ENCODE measurements around the gene PRKCA.

PRKCA gene

DNA sequence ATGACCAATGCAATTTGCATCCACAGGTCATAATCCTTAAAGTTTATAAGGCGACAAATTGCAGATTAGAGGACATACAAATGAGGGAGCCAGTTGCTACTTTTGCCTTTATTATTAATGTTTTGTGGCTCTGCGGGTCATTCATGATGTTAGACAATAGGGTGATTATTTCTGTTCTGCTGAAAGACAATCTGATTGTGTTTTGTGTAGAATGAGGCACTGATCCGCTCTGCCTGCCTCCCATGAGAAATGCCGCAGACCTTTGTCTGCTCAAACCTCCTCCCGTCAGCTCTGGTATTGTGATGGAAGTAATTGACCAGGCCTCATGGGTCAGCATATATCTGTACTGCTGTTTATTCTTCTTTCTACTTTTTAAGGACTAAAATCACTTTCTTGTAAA lies 224.9 kb downstream of the PRKCA start:
- no peak for TF ChIP-seq MYC (IDR thresholded peaks at IDR 0.05; ENCODE audit: low read depth, low read length)
- no peak for DNase-seq (ENCODE audit: low read depth)
- no peak overlapping the region for H3K4me3 ChIP-seq (ENCODE audit: low read depth, low read length)

GRCh38 chr17:66531851-66532295 lies 229.5 kb downstream of the PRKCA start:
- DNase-seq (ENCODE audit: low read depth): no peak
- TF ChIP-seq MYC (IDR thresholded peaks at IDR 0.05; ENCODE audit: low read depth, low read length) (no peak), POLR2A (IDR thresholded peaks at IDR 0.05; ENCODE audit: extremely low read depth, insufficient read length) (no peak), MAX (IDR thresholded peaks at IDR 0.05; ENCODE audit: low read depth, low read length) (no peak)
- TF ChIP-seq, protein P1, sequence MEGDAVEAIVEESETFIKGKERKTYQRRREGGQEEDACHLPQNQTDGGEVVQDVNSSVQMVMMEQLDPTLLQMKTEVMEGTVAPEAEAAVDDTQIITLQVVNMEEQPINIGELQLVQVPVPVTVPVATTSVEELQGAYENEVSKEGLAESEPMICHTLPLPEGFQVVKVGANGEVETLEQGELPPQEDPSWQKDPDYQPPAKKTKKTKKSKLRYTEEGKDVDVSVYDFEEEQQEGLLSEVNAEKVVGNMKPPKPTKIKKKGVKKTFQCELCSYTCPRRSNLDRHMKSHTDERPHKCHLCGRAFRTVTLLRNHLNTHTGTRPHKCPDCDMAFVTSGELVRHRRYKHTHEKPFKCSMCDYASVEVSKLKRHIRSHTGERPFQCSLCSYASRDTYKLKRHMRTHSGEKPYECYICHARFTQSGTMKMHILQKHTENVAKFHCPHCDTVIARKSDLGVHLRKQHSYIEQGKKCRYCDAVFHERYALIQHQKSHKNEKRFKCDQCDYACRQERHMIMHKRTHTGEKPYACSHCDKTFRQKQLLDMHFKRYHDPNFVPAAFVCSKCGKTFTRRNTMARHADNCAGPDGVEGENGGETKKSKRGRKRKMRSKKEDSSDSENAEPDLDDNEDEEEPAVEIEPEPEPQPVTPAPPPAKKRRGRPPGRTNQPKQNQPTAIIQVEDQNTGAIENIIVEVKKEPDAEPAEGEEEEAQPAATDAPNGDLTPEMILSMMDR (IDR thresholded peaks at IDR 0.05; ENCODE audit: low read depth, low read length): no peak
- no peak overlapping the region for H3K4me3 ChIP-seq (ENCODE audit: low read depth, low read length)

GRCh38 chr17:66533572-66533971 lies 231.2 kb downstream of the PRKCA start:
- no peak overlapping the region for H3K4me3 ChIP-seq (ENCODE audit: low read depth, low read length)
- TF ChIP-seq MAX (IDR thresholded peaks at IDR 0.05; ENCODE audit: low read depth, low read length) (no peak), MYC (IDR thresholded peaks at IDR 0.05; ENCODE audit: low read depth, low read length) (no peak), POLR2A (IDR thresholded peaks at IDR 0.05; ENCODE audit: extremely low read depth, insufficient read length) (no peak)
- TF ChIP-seq, protein P1 (IDR thresholded peaks at IDR 0.05; ENCODE audit: low read depth, low read length): no peak
- peak; percentile 56 for DNase-seq (ENCODE audit: low read depth)

DNA sequence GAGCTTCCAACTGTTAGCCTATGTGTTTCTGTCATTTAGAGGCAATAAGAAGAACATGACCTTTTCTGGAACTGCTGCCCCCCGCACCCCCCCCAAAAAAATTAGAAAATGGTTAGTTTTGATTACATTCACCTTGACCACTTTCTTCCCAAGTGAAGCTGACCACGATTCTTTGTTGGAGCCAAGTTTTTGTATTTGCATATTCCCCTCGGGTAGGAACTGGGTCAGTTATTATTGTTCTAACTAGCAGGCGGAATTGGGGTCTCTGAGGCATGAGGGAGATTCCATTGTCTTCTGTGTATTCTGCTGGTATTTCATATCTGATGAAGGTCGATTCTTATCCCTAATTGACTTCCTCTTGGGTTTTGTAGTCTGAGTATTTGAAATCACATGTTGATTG lies 231.6 kb downstream of the PRKCA start:
- TF ChIP-seq, protein P1 (IDR thresholded peaks at IDR 0.05; ENCODE audit: low read depth, low read length): no peak
- TF ChIP-seq MYC (IDR thresholded peaks at IDR 0.05; ENCODE audit: low read depth, low read length) (no peak), POLR2A (IDR thresholded peaks at IDR 0.05; ENCODE audit: extremely low read depth, insufficient read length) (no peak), MAX (IDR thresholded peaks at IDR 0.05; ENCODE audit: low read depth, low read length) (no peak)
- no peak for DNase-seq (ENCODE audit: low read depth)
- H3K4me3 ChIP-seq (ENCODE audit: low read depth, low read length): no peak overlapping the region

DNA sequence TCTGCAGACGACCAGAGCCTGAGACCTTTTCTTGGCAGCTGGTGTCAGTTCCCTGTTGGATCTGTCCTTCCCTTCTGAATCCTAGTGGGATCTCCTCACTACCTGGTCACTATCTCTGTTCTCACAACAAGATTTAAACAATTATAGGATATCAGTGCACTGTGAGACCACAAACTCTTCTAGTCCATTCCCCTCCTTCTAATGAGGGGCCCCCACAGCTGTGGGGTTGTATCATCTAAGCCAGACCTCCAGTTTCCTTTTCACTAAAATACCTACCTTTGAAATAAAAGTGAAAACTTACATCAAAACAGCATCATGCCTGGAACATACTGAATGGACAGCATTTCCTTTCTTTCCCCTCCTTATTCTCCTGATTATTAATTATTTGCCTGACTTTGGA lies 233.2 kb downstream of the PRKCA start:
- TF ChIP-seq POLR2A (IDR thresholded peaks at IDR 0.05; ENCODE audit: extremely low read depth, insufficient read length) (no peak), MYC (IDR thresholded peaks at IDR 0.05; ENCODE audit: low read depth, low read length) (no peak), MAX (IDR thresholded peaks at IDR 0.05; ENCODE audit: low read depth, low read length) (no peak)
- TF ChIP-seq, protein P1 (IDR thresholded peaks at IDR 0.05; ENCODE audit: low read depth, low read length): no peak
- H3K4me3 ChIP-seq (ENCODE audit: low read depth, low read length): no peak overlapping the region
- DNase-seq (ENCODE audit: low read depth): no peak

- TF ChIP-seq MYC (IDR thresholded peaks at IDR 0.05; ENCODE audit: low read depth, low read length) (no peak), MAX (IDR thresholded peaks at IDR 0.05; ENCODE audit: low read depth, low read length) (no peak), POLR2A (IDR thresholded peaks at IDR 0.05; ENCODE audit: extremely low read depth, insufficient read length) (no peak)
- TF ChIP-seq, protein P1 (IDR thresholded peaks at IDR 0.05; ENCODE audit: low read depth, low read length): no peak
- no peak for DNase-seq (ENCODE audit: low read depth)
- H3K4me3 ChIP-seq (ENCODE audit: low read depth, low read length): no peak overlapping the region
Measured at GRCh38 chr17:66537502-66537901, 235.1 kb downstream of the PRKCA start.

Measured in NB4 (cell line).